HL-60 (cell line): ENCODE data around the gene KCNJ12.
"Not testable (repeated sequence)": the region's sequence is repeated elsewhere in the genome, so short reads cannot be mapped to it uniquely, and the experiment has no call there.

Experiments used
- CTCF ChIP-seq: IDR thresholded peaks from one replicate; pipeline ENCODE4 v1.5.1; 2011; ENCODE audit warnings: low read length, control low read depth, inconsistent platforms; ENCODE audit not compliant: insufficient read depth
- GABPA ChIP-seq: IDR thresholded peaks from 2 replicates; pipeline ENCODE4 v1.6.1; 2012; ENCODE audit warnings: low read depth
- POLR2AphosphoS5 ChIP-seq: IDR thresholded peaks from 2 replicates; pipeline ENCODE4 v1.6.1; 2012; ENCODE audit warnings: low read depth

DNA sequence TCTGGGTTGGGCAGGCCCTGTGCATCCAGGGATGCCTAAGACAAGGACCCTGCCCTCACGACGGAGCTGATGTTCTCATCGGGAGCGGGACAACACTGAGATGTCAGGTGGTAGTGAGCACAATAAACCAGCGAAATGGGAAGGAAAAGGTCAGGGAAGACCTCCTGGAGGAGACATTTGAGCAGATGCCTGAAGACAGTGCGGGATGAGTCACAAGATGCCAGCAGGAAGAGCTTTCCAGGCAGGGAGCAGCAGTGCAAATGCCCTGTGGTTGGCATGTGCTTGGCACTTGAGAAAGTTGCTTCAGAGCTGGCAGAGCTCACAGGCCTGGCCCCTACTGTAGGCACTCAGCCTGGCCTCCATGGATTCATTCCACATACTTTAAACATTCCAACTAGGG is 28.5 kb upstream of the KCNJ12 start:
- TF ChIP-seq CTCF, POLR2AphosphoS5, GABPA: not testable (repeated sequence)
